ENCODE data around the gene CKS2.
A peak's percentile ranks its signal among the peaks of the same experiment; 100 is the strongest.
"Not testable (repeated sequence)": the region's sequence is repeated elsewhere in the genome, so short reads cannot be mapped to it uniquely, and the experiment has no call there.

Gene CKS2

DNA sequence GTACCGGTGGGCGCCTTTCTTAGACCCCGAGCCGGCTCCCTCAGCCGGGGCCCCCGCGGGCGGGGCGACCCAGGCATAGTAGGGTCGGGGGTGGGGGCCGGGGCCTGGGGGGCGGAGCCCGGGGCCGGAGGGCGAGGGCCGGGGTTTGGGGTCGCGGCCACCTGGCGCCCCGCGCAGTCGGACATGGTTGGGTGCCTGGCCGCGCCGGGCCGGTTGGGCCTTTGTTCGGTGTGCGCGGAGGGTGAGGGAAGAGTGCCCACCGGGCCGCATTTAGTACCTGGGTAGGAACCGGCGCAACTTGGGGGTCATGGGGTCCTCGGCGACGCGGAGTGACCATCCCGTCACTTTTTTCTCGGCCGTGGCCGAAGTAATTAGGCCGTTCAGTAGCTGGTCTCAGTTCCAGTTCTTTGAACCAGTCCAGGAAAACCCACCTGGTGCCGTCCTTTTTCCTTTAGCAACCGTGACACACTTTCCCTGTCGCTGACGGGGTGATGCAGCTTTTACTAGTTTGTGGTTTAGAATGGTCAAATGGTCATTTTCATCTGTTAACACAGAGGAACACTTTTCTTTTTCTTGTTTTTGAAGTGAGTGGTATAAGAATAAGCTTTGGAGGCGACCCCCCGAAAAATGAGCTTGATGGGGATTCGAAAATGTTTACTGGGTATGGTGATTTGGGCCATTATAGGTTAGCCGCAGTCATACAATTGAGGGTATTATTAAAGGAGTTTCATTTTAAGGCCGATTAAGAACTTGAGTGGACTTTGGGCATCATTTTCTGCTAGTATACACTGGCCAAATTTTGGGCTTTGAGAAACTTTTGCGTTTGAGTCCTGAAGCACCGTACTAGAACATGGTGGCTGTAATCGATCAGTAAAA, 589 bp downstream of the CKS2 start:
- no peak for DNase-seq

DNA sequence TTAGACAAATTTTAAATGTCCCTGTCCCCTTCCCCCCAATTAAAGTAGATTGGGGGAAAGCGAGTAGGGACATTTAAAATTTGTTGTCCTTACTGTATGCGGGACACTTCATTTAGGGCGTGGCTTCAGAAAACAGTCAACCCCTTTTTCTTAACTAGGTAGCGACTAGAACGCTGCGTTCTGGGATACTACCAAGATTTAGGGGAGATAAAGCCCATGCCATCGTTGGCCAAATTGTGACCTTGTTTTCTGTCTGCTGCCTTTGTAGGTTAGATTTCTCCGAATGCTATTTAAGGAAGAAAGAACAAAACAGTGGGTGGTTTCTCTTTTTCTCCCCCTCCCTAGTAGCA, 1.2 kb downstream of the CKS2 start:
- no peak for DNase-seq

DNA sequence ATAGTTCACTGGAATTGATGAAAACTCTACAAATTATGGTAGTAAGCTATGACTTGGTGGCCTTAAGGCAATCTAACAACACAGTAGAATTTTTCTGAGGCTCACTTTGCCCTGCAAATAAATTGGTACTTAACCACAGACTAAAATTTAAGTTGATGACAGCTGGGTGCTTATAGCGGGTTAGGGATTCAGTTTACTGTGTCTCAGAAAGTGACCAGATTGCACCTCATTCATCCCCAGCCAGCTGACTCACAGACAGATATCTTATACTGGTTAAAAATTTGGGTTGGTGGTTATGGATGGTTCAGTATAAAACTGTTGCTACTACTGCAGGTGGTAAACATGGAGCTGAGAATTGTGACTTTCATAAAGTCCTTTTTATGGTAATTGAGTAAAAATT, 2.8 kb downstream of the CKS2 start:
- DNase-seq: no peak

DNA sequence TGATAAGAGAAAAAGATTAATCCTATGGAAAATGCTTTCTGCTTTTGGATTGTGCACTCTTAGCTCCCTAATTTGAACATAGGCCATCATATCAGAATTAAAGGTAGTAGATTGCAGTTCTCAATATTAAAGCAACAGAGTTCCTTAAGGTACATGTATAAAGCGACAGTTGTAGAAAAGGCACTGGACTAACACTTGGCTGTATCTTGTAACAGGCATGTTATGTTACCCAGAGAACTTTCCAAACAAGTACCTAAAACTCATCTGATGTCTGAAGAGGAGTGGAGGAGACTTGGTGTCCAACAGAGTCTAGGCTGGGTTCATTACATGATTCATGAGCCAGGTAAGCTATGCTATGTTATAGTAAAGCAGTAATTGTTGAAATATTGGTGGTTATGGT, 4.0 kb downstream of the CKS2 start:
- DNase-seq: no peak

DNA sequence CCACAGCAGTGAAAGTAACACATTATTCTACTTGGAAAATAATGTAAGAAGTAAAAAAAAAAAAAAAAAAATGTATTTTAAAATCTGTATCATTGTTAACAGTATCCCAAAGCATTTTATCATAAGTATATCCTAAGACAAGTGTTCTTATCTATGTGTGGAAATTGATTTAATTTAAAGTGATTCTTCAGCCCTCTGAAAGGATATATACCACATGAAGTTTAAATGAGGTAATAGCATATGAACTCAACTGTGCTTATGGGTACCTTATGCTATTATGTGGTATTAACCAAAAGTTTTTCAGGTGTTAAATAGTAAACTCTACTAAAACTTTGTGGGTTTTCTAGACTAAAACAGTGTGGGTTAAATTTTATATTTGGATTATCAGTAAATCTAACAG, 4.5 kb downstream of the CKS2 start:
- no peak for DNase-seq

DNA sequence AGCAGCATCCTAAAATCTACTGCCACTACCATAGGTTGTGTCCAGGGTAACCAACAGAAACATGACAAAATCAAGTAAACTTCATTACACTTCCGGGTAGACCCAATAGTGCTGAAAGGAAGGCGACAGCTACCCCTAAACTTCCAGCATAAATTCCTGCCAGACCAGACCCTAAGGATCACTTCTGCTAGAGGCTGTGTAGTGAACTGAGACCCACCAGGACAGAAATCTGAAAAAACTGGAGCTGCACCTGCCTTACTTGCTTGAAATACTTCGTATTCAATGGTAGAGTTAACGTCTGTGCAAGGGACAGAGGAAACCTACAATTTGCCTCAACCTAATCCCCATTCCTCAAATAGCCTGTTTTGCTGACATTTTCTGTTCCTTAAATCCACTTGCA, 6.3 kb downstream of the CKS2 start:
- no peak for DNase-seq

DNA sequence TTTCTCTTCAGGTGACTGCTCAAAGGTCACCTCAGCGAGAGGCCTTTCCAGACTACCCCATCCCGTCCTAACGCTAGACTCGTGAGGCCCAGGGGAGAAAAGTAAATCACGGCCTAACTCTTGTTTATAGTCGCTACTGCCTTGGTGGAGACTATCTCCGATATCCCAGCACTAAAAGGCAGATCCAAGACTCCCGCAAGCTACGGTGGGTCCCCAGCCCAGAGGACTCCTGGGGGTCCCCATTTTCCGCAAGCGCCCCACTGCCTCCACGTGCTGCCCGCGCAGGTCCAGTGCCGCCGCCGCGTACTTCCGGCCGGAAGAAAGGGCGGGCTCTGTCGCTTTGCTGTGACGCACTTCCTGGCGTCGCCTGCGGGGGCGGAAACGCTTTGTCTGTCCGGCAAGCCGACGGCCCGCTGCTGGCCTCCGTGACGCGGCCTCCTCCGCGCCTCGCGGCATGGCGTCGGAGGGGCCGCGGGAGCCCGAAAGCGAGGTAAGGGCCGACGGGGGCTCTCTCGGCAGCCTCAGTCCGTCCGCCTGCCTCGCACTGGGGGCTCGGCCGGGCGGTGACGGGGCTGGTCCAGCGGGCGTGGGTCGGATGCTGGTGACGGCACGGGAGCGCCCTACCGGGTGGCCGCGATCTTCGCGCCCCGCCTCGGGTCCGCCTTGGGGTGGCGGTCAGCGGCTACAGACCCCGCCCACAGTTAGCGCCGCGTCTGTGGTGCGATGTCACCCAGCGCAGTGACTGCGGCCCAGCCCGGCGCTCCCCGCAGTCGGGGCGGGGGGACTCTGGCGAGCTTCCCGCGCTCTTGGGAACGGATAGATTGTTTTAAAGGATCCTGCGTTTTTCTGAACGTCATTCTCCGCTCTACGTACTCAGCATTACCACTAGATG, 7.4 kb downstream of the CKS2 start, which contains the start of gene SECISBP2:
SECISBP2 (plus strand) TSS at position 378 of the 892 bp plus-strand sequence; CDS start at position 455, 77 bp downstream.
- peak; percentile 99 for DNase-seq

DNA sequence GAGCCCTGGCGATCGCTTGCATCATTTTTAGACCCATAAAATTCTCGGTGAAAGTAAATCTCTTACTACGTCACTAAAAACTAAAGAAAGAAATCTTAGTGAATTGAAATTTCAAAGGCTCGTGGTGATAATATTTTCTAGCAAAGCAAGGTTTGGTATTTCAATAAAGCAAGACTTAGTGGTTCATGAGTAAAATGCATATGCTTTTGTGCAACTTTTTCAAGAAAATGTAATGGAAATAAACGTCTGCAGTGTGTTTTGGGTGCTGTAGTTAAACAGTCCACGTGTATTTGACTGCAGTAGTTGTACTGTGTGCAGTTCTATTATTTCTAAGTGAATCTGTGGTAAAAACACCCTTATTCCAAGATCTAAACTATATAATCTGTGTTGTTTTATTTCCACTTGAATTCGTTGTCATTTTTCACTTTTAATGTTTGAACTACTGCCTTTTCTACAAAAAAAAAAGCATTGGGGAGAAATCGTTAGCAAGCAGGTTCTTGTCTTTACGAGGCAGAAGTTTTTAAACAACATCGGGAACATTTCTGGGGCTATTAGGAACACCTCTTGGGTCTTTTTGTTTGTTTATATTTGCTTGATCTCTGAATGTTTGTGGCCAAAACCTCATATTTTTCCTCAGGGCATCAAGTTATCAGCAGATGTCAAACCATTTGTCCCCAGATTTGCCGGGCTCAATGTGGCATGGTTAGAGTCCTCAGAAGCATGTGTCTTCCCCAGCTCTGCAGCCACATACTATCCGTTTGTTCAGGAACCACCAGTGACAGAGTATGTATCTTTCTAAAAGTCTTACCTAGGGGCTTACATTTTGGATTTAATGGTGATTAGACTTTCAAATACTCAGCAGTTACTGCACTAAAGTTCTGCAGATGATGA, 8.3 kb downstream of the CKS2 start:
- DNase-seq: no peak

DNA sequence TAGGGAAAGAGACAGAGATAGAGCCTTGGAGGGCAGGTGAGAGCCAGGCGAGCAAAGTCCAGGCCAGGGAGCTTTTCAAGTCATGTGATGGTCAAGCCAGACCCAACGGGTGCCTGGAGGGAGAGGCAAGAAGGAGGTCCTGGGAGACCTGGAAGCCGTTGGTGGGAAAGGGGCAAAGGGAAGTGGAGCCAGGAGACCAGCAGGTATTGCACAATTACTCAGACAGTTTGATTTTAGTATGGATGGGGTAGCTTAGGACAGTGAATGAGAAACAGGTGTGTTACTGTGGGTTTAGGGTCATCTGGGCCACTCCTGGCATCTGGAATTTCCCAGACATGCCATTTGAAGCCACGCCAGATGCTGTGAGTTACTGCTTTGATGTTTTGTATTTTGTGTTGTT, 12.4 kb downstream of the CKS2 start:
- DNase-seq: no peak

DNA sequence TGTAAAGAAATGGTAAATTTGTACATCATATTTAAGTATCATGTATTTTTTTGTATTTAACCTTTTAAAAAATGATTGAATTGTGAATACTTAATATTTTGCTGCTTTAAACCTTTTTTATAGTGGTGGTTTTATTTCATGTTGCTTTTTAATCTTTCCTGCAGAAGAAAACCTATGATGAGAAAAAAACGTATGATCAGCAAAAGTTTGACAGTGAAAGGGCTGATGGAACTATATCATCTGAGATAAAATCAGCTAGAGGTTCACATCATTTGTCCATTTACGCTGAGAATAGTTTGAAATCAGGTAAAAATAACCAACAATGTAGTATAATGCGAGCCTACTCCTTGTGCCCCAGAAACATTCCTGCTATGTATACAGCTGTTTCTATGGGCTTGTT, 14.7 kb downstream of the CKS2 start:
- DNase-seq: no peak

DNA sequence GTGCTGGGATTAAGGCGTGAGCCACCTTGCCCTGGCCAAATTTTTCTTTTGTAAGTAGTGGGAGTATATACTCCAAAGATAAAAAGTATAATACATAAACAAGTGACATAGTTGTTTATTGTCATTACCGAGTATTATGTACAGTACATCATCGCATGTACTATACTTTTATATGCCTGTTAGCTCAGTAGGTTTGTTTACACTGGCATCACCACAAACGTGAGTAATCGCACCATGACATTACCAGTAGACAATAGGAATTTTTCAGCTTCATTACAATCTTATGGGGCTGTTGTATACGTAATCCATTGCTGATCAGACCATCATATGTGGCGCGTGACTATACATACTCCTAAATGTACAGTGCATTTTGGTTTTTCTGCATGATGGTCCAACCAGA, 17.1 kb downstream of the CKS2 start:
- DNase-seq: no peak

DNA sequence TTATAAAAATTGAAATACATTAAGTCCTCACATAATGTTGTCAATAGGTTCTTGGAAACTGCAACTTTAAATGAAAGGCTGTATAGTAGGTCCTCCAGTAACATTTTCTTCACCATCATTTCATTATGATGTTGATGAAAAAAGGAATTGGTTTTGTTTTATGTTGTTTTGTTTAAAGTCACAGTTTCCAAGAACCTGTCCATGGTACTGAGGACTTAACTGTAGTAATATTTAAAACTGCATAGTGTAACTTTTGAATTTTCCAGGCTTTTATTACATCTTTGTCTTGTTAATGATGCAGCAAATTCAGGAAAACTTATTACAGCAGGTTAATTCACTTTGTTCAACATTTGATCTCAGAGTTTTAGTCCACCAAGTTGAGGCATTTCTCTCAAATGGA, 18.9 kb downstream of the CKS2 start:
- DNase-seq: no peak

DNA sequence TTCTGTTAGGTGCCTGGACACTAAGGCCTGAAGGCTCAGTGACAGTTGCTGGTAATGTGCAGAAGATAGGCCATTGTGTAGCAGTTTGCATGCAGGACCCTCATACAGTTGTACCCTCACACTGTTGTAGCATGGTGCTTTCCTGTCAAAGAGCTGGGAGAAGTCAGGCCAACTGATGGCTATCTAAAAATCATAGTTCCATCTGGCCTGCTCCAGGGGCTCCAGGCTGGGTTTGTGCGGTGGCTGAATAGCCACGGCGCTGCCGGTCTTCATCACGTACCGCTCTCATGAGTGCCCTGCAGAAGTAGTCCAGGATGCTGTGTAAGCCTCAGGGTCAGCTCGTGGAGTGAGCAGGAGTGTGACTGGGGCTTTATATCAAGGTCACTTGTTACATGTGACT, 19.5 kb downstream of the CKS2 start:
- DNase-seq: no peak

DNA sequence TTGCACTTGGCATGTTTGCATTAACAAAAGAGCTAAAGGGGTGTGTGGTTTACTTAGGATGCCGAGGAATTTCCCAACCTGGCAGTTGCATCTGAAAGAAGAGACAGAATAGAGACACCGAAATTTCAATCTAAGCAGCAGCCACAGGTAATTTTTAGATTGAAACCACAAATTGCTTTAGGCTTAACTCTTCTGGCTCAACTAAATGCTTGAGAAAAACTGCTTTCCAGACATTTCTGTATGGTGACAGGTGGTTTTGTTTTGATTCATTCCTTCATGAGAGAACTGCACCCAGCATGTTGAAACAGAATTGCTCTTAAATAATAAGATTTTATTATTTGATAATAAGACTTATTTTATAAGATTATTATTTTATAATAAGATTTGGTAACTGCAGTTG, 28.8 kb downstream of the CKS2 start:
- no peak for DNase-seq

DNA sequence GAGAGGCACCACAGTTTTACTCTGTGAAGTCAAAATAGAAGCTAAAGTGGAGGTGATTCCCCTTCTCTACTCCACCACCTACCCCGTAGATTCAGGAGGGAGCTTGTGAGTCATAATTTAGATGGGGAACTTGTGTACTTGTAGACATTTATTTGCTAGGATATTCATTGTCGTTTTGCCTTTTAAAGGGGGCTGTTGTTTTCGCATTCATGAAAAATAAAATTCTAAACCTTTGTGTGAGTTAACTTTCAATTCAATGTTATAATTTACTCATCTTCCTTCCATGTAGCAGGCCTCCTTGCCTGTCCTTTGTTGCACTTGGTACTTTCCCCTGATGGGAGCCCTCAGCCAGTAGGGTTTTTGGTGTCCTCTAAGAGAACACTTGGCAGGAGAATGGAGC, 29.3 kb downstream of the CKS2 start:
- no peak for DNase-seq

DNA sequence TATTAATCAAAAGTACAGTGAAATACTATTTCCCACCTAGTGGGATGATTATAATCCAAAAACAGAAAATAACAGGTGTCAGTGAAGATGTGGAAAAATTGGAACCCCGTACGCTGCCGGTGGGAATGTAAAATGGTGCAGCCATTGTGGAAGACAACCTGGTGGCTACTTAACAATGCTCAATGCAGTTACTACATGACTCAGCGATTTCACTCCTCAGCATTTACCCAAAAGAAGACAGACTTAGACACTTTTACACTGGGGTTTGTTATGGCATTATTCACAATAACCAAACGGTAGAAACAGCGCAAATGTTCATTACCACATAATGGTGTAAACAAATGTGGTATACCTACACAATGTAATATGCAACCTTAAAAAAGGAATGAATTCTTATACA, 31.2 kb downstream of the CKS2 start:
- no peak for DNase-seq

DNA sequence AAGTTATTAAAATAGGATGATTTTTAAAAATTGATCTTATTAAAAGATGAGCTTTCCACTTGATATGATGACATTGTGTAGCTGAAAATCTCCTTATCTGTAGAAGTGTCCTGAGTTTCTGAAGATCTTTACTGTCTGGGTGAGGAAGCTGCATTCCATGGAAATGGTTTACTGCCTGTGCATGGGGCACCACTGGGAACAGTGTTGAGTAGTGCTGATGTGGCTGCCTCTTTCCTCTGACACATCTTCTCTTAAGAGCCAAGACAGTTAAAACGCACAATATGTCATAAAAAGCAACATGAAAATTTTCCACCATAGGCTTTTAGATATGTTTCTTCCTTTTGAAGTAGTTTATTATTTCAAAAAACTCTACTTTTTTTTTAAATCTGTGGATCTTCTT, 32.0 kb downstream of the CKS2 start:
- DNase-seq: no peak

DNA sequence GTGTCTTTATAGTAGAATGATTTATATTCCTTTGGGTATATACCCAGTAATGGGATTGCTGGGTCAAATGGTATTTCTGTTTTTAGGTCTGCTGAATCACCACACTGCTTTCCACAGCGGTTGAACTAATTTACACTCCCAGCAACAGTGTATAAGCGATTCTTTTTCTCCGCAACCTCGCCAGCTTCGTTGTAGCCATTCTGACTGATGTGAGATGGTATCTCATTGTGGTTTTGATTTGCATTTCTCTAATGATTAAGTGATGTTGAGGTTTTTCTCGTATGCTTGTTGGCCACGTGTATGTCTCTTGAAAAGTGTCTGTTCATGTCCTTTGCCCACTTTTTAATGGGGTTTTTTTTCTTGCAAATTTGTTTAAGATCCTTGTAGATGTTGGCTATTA, 32.8 kb downstream of the CKS2 start:
- not testable (repeated sequence) for DNase-seq

DNA sequence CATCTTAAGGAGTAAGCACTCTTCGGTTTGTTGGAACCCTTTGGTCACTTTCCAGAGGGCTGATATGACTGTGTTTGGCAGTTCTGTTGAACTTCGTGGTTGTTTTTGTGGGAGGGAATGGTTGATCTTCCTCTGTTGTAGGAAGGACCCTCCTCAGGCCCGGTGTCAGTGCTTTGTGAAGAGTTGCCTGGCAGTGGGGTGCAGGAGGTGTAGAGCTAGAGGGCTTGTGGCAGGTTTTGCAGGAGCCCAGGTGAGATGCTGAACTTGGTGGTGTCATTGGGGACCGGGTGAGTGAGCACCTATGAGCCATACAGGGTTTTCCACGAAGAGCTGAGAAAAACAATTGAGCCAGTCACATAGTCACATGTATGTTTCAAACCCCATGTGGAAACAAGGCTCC, 34.5 kb downstream of the CKS2 start:
- DNase-seq: no peak

DNA sequence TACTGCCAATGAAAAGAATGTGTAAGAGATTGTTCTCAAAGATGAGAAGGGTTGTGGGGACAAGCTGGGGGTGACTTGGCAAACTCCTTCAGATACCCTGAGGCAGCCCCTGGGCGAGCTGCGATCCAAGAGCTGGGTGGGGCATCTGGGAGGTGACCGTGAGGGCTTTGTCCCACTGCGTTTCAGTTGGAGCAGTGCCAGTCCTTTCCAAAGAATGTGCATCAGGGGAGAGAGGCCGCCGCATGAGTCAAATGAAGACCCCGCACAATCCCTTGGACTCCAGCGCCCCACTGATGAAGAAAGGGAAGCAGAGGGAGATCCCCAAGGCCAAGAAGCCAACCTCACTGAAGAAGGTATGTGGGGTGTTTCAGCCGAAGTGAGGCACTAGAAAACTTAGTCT, 35.7 kb downstream of the CKS2 start:
- DNase-seq: no peak

DNA sequence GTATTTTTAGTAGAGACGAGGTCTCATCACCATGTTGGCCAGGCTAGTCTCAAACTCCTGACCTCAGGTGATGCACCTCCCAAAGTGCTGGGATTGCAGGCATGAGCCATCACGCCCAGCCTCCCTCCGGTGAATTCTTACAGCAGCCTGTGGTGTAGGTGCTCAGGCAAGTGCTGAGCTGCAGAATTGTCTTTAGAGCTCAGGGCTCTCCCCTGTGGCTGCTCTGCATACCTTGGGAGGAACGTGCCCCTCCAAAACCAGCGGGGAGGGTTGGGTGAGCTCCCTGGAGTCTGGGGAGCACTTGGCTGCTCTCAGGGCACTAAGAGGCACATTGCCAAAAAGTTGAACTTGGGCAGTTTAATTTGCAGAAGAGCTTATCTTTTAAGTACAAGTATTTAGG, 36.7 kb downstream of the CKS2 start:
- no peak for DNase-seq

DNA sequence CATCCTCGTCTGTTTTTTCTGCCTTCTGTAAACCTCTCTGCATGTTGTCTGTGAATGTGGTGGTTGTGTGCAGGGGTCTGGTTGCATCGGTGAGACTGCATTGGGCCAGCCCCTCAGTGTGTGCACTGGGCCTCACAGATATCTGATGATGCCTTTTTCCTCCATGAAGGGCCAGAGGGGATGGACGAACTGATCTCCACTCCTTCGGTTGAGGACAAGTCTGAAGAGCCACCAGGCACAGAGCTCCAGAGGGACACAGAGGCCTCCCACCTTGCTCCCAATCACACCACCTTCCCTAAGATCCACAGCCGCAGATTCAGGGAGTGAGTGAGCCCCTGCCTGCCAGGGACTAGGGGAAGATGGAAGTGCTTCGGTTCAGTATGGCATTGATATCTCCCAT, 38.6 kb downstream of the CKS2 start:
- DNase-seq: no peak

DNA sequence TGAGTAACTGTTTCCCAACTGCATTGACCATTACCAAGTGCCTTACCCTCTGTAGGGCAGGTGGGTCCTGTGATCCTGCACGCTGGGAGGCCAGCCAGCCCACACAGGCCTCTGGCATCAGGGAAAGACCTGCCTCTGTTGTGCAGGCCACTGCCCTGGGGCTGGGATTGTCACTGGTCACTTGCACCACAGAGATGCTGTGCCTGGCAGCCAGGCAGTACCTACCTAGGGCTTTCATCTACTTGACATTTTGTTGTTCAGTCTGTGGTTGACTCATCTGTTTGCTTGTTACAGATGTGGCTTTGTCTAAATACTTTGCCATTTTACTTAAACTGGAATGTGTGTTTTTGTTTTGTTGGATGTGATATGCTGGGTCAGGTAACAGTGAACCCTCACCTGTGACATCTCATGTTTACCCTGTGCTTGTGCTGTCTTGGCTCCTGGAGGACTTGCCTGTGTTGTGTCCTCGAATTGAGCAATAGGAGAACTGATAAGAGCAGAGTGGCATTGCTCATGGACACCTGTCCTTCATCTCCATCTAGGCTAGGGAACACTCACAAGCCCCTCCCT, 40.1 kb downstream of the CKS2 start:
- no peak for DNase-seq
